GM18868 (cell line): ENCODE measurements around the gene SKA3.

Experiments used
- ATAC-seq: cut with Tn5 transposase; IDR thresholded peaks from one replicate; pipeline ENCODE4 v1.9.1; 2021; ENCODE audit warnings: mild to moderate bottlenecking, moderate library complexity; ENCODE audit not compliant: unreplicated experiment

The SKA3 gene

GRCh38 chr13:21117104-21117809 lies 59.1 kb downstream of the SKA3 start:
- no peak for ATAC-seq

DNA sequence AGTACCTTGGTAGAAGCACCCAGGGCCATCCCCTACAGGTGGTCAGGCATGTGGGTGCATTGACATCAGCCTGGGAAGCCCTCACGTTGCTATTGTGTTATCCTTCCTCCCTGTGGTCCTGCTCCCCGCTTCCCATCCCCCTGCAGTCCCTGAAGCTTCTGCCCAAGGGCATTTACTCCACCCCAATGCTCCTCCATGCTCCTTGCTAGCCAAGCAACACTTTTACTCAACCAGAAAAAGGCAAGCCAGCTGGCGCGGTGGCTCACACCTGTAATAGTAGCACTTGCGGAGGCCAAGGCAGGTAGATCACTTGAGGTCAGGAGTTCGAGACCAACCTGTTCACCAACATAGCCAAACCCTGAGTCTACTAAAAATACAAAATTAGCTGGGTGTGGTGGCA lies 60.2 kb downstream of the SKA3 start:
- ATAC-seq = no peak

GRCh38 chr13:21115231-21115630 lies 61.1 kb downstream of the SKA3 start:
- ATAC-seq = no peak

DNA sequence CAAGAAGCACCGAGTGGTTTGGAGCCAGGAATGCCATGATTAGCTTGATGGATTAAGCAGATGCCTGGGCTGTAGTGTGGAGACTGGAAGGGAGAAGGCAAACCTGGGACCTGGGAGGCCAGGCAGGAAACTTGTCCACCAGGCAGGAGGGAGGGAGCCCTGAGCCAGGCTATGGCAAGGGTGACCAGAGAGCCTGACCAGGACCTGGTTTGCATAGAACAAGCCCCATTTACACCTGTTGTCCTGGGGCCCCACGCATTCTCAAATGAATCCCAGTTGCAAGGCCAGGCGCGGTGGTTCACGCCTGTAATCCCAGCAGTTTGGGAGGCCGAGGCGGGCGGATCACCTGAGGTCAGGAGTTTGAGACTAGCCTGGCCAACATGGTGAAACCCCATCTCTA lies 64.8 kb downstream of the SKA3 start:
- no peak for ATAC-seq

GRCh38 chr13:21109168-21109567 lies 67.2 kb downstream of the SKA3 start:
- no peak for ATAC-seq

DNA sequence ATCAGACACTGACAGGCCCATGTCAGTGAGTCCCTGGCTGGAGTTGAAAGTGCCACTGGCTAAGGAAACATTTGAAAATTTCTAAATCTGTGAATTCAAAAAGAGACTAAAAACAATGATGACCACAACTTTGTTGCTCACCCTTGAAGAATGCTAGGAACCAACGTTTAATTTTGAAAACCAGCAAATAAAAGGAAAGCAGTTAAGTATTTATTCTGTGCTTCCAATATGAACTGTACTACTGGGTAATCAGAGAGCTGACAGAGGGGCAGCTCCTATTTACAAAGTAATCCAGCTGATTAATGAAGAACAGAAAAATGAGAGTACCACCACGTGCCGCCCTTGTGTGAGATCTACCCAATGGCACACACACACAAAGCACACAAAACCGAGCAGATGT lies 70.3 kb downstream of the SKA3 start:
- no peak for ATAC-seq

- ATAC-seq = no peak
Measured at GRCh38 chr13:21104199-21105019, 71.9 kb downstream of the SKA3 start.
